B cell (primary cell): Measurements from ENCODE around the gene EPAS1.

ENCODE experiments used
- CTCF ChIP-seq: fragments of 200-600 bp; IDR thresholded peaks from one replicate; pipeline ENCODE4 v1.8.0; 2022; ENCODE audit warnings: antibody characterized with exemption, mild to moderate bottlenecking
- EZH2 ChIP-seq: IDR thresholded peaks from 2 replicates; pipeline ENCODE4 v1.6.1; 2012; ENCODE audit warnings: borderline replicate concordance, low read depth, mild to moderate bottlenecking, moderate library complexity, low read length; ENCODE audit not compliant: insufficient read depth, poor library complexity, severe bottlenecking

- TF ChIP-seq EZH2 (no peak), CTCF (no peak)
Measured at GRCh38 chr2:46383784-46384456, 86.7 kb downstream of the EPAS1 start.
